Left ventricle myocardium inferior (tissue), 1 donor: ENCODE results near the gene EIF3D. TPM values are rescaled to one million over a fixed set of nuclear protein-coding genes. Genes with fewer than 3 reads are reported as not detected.

ENCODE experiments used
- DNase-seq: peaks from one replicate; pipeline ENCODE4 v3.0.0-alpha.2; 2020
- H3K27ac ChIP-seq: fragments of 200-600 bp; replicated peaks from 2 replicates; pipeline ENCODE4 v1.8.0; 2021
- H3K27me3 ChIP-seq: fragments of 200-600 bp; 2 replicates; pipeline ENCODE4 v1.8.0; 2021; ENCODE audit warnings: low read depth
- H3K36me3 ChIP-seq: fragments of 200-600 bp; 2 replicates; pipeline ENCODE4 v1.8.0; 2021
- H3K4me1 ChIP-seq: fragments of 200-600 bp; 2 replicates; pipeline ENCODE4 v1.8.0; 2021
- H3K4me3 ChIP-seq: fragments of 200-600 bp; 2 replicates; pipeline ENCODE4 v1.8.0; 2021; ENCODE audit warnings: mild to moderate bottlenecking, moderate library complexity
- H3K9me3 ChIP-seq: fragments of 200-600 bp; replicated peaks from 2 replicates; pipeline ENCODE4 v1.8.0; 2021
- CTCF ChIP-seq: fragments of 200-600 bp; IDR thresholded peaks from 2 replicates; pipeline ENCODE4 v1.8.0; 2021; ENCODE audit warnings: antibody characterized with exemption, mild to moderate bottlenecking, borderline replicate concordance
- intact Hi-C: fragments of 100-400 bp; cut with micrococcal nuclease; formaldehyde crosslinking; loops from one replicate; pipeline ENCODE4 v1.11.0; 2022
- total RNA-seq: library from RNA; stranded (reverse); fragmentation: NEBNext Ultra II Directional; extraction: Animal tissue kit (Norgen Biotek cat#: 25700); gene quantifications from one replicate; pipeline ENCODE4 v1.2.1, GENCODE V29; 2021
- donor health status: DM: no; HTN: yes; CAD: no; lungs with severe emphysema.

The EIF3D gene
- total RNA-seq, 1 donor from 2014 or later: 75.4 TPM

- Histone ChIP-seq H3K4me3 (no peak overlapping the region), H3K36me3 (no peaks in the 10 kb centered on the region), H3K9me3 (no peaks in the 10 kb centered on the region), H3K27me3 (peaks cover 72% of the 10 kb centered on the region), H3K27ac (no peak overlapping the region), H3K4me1 (no peaks in the 10 kb centered on the region)
- DNase-seq: no peak
- intact Hi-C loops: no loop called here
- TF ChIP-seq CTCF: no peak
These were observed 35.6 kb upstream of the EIF3D start for GRCh38 chr22:36564422-36565158.

- Histone ChIP-seq H3K4me3 (no peak overlapping the region), H3K36me3 (no peaks in the 10 kb centered on the region), H3K27ac (no peak overlapping the region), H3K27me3 (peaks cover 72% of the 10 kb centered on the region), H3K4me1 (no peaks in the 10 kb centered on the region), H3K9me3 (no peaks in the 10 kb centered on the region)
- no peak for DNase-seq
- no peak for TF ChIP-seq CTCF
- intact Hi-C loops: no loop called here
These were observed 34.9 kb upstream of the EIF3D start for GRCh38 chr22:36563898-36564297.

DNA sequence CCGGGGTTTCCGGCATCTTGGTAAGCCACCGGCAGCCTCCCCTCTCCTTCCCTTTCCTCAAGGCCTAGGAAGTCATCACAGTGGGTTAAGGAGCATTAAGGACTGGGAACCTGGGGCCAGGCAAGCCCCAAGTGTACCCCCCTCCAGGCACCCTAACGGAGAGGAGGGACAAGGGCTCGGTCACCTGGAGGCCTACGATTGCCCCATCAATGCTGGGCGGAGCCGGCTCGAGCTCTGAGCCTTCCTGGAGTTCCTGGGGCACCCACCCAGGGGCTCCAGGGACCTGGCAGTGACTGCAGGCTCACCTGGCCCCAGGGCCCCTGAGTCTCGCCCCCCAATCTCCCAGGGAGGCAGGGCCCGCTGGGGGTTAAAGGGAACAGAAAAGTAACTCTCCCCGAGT is 34.5 kb upstream of the EIF3D start:
- TF ChIP-seq CTCF: no peak
- H3K4me3 ChIP-seq: no peak overlapping the region
- H3K9me3 ChIP-seq: no peaks in the 10 kb centered on the region
- intact Hi-C loops: no loop called here
- peaks cover 72% of the 10 kb centered on the region for H3K27me3 ChIP-seq
- no peak for DNase-seq
- no peaks in the 10 kb centered on the region for H3K36me3 ChIP-seq
- H3K4me1 ChIP-seq: no peaks in the 10 kb centered on the region
- H3K27ac ChIP-seq: no peak overlapping the region

DNA sequence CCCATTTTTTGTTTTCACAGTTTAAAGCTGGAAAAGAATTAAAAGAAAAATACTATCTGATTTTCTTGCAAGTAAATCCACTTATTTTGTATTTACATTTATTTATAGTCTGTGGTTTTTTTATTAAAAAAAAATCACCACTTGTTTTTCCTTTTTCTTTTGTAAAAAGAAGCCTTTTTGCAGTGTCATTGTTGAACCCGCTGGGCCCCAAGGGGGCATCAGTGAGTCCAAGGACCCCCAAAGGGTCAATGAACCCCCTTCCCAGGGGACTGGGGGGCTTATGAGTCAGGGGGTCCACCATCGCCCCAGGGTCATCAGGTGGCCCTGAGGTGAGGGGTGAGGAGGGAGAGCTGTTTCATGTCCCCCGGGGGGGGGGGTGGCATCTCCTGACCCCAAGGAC is 34.0 kb upstream of the EIF3D start:
- no peak for TF ChIP-seq CTCF
- Histone ChIP-seq H3K4me3 (no peak overlapping the region), H3K9me3 (no peaks in the 10 kb centered on the region), H3K27ac (no peak overlapping the region), H3K27me3 (peaks cover 70% of the 10 kb centered on the region), H3K36me3 (no peaks in the 10 kb centered on the region), H3K4me1 (no peaks in the 10 kb centered on the region)
- intact Hi-C loops: no loop called here
- no peak for DNase-seq

- no peak overlapping the region for H3K27ac ChIP-seq
- no peak for TF ChIP-seq CTCF
- no peaks in the 10 kb centered on the region for H3K9me3 ChIP-seq
- H3K4me1 ChIP-seq: no peaks in the 10 kb centered on the region
- H3K4me3 ChIP-seq: no peak overlapping the region
- peaks cover 64% of the 10 kb centered on the region for H3K27me3 ChIP-seq
- DNase-seq: no peak
- H3K36me3 ChIP-seq: no peaks in the 10 kb centered on the region
- intact Hi-C loops: no loop called here
These were observed 33.4 kb upstream of the EIF3D start for GRCh38 chr22:36562261-36562835.
